IMR-90 (cell line): ENCODE results near the gene SMARCAD1. TPM values are rescaled to one million over a fixed set of nuclear protein-coding genes. Genes with fewer than 3 reads are reported as not detected.

Experiments
- ATAC-seq: fragments of 200-7000 bp; cut with Tn5 transposase; 2 replicates; pipeline ENCODE4 v1.9.1; 2020; ENCODE audit warnings: low read depth, mild to moderate bottlenecking, moderate library complexity
- BruUV-seq: library from RNA; stranded (reverse); fragments of 400-500 nt; replicated peaks from 2 replicates; lab custom pipeline; 2021; lab: Mats Ljungman, UMichigan
- CTCF ChIA-PET: fragments of 300-600 bp; formaldehyde crosslinking; extraction: SDS; loops from one replicate; lab custom pipeline; 2021; ENCODE audit warnings: antibody characterized with exemption; lab: Yijun Ruan, JAX
- POLR2A ChIA-PET: fragments of 300-600 bp; sonication (Branson Sonifier 250); formaldehyde crosslinking; loops from one replicate; lab custom pipeline; 2022; ENCODE audit warnings: antibody characterized with exemption; ENCODE audit not compliant: unreplicated experiment; lab: Charles Lee
- DNase-seq: peaks from one replicate; pipeline ENCODE4 v3.0.0; 2013
- H2AFZ ChIP-seq: replicated peaks from 2 replicates; pipeline ENCODE3; 2013; ENCODE audit warnings: low read length, mild to moderate bottlenecking; ENCODE audit not compliant: poor library complexity
- H2AK5ac ChIP-seq: 2 replicates; pipeline ENCODE4 v1.6.1; 2013; ENCODE audit warnings: low read depth, low read length, inconsistent platforms
- H2AK9ac ChIP-seq: replicated peaks from 2 replicates; pipeline ENCODE3; 2013; ENCODE audit warnings: mild to moderate bottlenecking, low read depth, low read length, moderate library complexity; ENCODE audit not compliant: poor library complexity
- H2BK120ac ChIP-seq: 2 replicates; pipeline ENCODE4 v1.6.1; 2013; ENCODE audit warnings: low read depth, low read length, inconsistent platforms
- H2BK15ac ChIP-seq: 3 replicates; pipeline ENCODE4 v1.6.1; 2013; ENCODE audit warnings: low read depth, low read length, inconsistent platforms
- H2BK20ac ChIP-seq: 2 replicates; pipeline ENCODE4 v1.6.1; 2013; ENCODE audit warnings: low read depth, mild to moderate bottlenecking, inconsistent platforms, low read length, moderate library complexity
- H2BK5ac ChIP-seq: 2 replicates; pipeline ENCODE4 v1.6.1; 2013; ENCODE audit warnings: mild to moderate bottlenecking, low read depth, low read length, inconsistent platforms; ENCODE audit not compliant: poor library complexity, severe bottlenecking
- H3K14ac ChIP-seq: replicated peaks from 2 replicates; pipeline ENCODE4 v1.6.1; 2013; ENCODE audit warnings: low read depth, low read length, inconsistent platforms
- H3K18ac ChIP-seq: 2 replicates; pipeline ENCODE4 v1.6.1; 2013; ENCODE audit warnings: low read depth, low read length, control low read depth
- H3K23ac ChIP-seq: 2 replicates; pipeline ENCODE4 v1.6.1; 2013; ENCODE audit warnings: low read depth, low read length, inconsistent platforms
- H3K27ac ChIP-seq: 2 replicates; pipeline ENCODE4 v1.5.1; 2013; ENCODE audit warnings: mild to moderate bottlenecking, control low read depth, low read length; ENCODE audit not compliant: insufficient read depth
- H3K27me3 ChIP-seq: 2 replicates; pipeline ENCODE4 v1.6.1; 2013; ENCODE audit warnings: low read length; ENCODE audit not compliant: control insufficient read depth, insufficient read depth
- H3K36me3 ChIP-seq: 2 replicates; pipeline ENCODE4 v1.6.1; 2013; ENCODE audit warnings: low read length, mixed read lengths; ENCODE audit not compliant: control insufficient read depth, insufficient read depth
- H3K4ac ChIP-seq: 2 replicates; pipeline ENCODE4 v1.6.1; 2013; ENCODE audit warnings: low read depth, low read length, inconsistent platforms
- H3K4me1 ChIP-seq: 2 replicates; pipeline ENCODE4 v1.6.1; 2013; ENCODE audit warnings: low read length, mixed read lengths; ENCODE audit not compliant: control insufficient read depth, insufficient read depth
- H3K4me2 ChIP-seq: 2 replicates; pipeline ENCODE4 v1.6.1; 2013; ENCODE audit warnings: low read depth, mild to moderate bottlenecking, control low read depth, low read length, moderate library complexity
- H3K4me3 ChIP-seq: 2 replicates; pipeline ENCODE4 v1.5.1; 2013; ENCODE audit warnings: low read depth, mild to moderate bottlenecking, control low read depth, low read length, moderate library complexity; ENCODE audit not compliant: insufficient read depth
- H3K56ac ChIP-seq: 2 replicates; pipeline ENCODE4 v1.6.1; 2013; ENCODE audit warnings: low read length, inconsistent platforms; ENCODE audit not compliant: insufficient read depth; ENCODE audit errors: extremely low read depth
- H3K79me1 ChIP-seq, 2 experiments: 2 replicates each; pipeline ENCODE4 v1.6.1; 2013; ENCODE audit warnings: low read length in 2 of 2, inconsistent platforms in 1 of 2, low read depth in 1 of 2
- H3K9ac ChIP-seq: 2 replicates; pipeline ENCODE4 v1.6.1; 2013; ENCODE audit warnings: low read depth, low read length, control low read depth
- H3K9me1 ChIP-seq: 2 replicates; pipeline ENCODE4 v1.6.1; 2013; ENCODE audit warnings: low read length, inconsistent platforms; ENCODE audit not compliant: insufficient read depth
- H3K9me3 ChIP-seq: 2 replicates; pipeline ENCODE4 v1.6.1; 2013; ENCODE audit warnings: low read length; ENCODE audit not compliant: control insufficient read depth, insufficient read depth
- H4K20me1 ChIP-seq: 2 replicates; pipeline ENCODE4 v1.6.1; 2013; ENCODE audit warnings: low read length, inconsistent platforms; ENCODE audit not compliant: insufficient read depth
- H4K5ac ChIP-seq: 2 replicates; pipeline ENCODE4 v1.6.1; 2013; ENCODE audit warnings: mild to moderate bottlenecking, low read depth, low read length, control low read depth
- H4K8ac ChIP-seq, 2 experiments: 2 replicates each; pipeline ENCODE4 v1.6.1; 2013; ENCODE audit warnings: low read depth in 2 of 2, low read length in 2 of 2, control low read depth in 1 of 2, inconsistent platforms in 1 of 2
- H4K91ac ChIP-seq: 2 replicates; pipeline ENCODE4 v1.6.1; 2013; ENCODE audit warnings: low read depth, low read length, inconsistent platforms; ENCODE audit not compliant: insufficient read depth
- BHLHE40 ChIP-seq: fragments of 150-350 bp; IDR thresholded peaks from 2 replicates; pipeline ENCODE4 v1.6.1; 2016; ENCODE audit warnings: mild to moderate bottlenecking, low read depth, low read length
- CEBPB ChIP-seq: IDR thresholded peaks from 2 replicates; pipeline ENCODE4 v1.6.1; 2012; ENCODE audit warnings: low read depth, low read length, improper control_type of control experiment
- CHD1 ChIP-seq: IDR thresholded peaks from 2 replicates; pipeline ENCODE4 v1.6.1; 2012; ENCODE audit warnings: low read depth, low read length, improper control_type of control experiment
- MAZ ChIP-seq: IDR thresholded peaks from 2 replicates; pipeline ENCODE4 v1.6.1; 2012; ENCODE audit warnings: low read depth, mild to moderate bottlenecking, low read length, improper control_type of control experiment, moderate library complexity, borderline replicate concordance
- MXI1 ChIP-seq: IDR thresholded peaks from 2 replicates; pipeline ENCODE4 v1.6.1; 2012; ENCODE audit warnings: low read depth, mild to moderate bottlenecking, low read length, moderate library complexity, borderline replicate concordance
- POLR2A ChIP-seq: IDR thresholded peaks from 2 replicates; pipeline ENCODE4 v1.6.1; 2012; ENCODE audit warnings: mild to moderate bottlenecking, low read depth, low read length
- RAD21 ChIP-seq: IDR thresholded peaks from 2 replicates; pipeline ENCODE4 v1.6.1; 2012; ENCODE audit warnings: low read length, improper control_type of control experiment
- RCOR1 ChIP-seq: IDR thresholded peaks from 2 replicates; pipeline ENCODE4 v1.6.1; 2012; ENCODE audit warnings: mild to moderate bottlenecking, low read length, improper control_type of control experiment; ENCODE audit not compliant: insufficient replicate concordance
- RFX5 ChIP-seq: IDR thresholded peaks from 2 replicates; pipeline ENCODE4 v1.8.0; 2012; ENCODE audit warnings: low read depth, mild to moderate bottlenecking, low read length, moderate library complexity
- WGBS, 2 experiments: methylation state at CpG; one replicate each; pipeline versions ENCODE4 v1.1.5 to v1.1.7; 2013; ENCODE audit warnings: missing lambda C conversion rate in 2 of 2; ENCODE audit not compliant: insufficient read length in 1 of 2; ENCODE audit errors: extremely low coverage in 2 of 2; 5-methylcytosine and 5-hydroxymethylcytosine counted together
- dilution Hi-C: fragments of 300-500 bp; cut with HindIII; formaldehyde crosslinking; loops from one replicate; pipeline ENCODE4 v1.14.3; 2018; ENCODE audit warnings: low sequenced_read_pairs; ENCODE audit not compliant: unreplicated experiment
- in situ Hi-C: fragments of 300-500 bp; cut with MboI; formaldehyde crosslinking; loops from 3 replicates; pipeline ENCODE4 v1.14.3; 2019; ENCODE audit warnings: low sequenced_read_pairs, inconsistent platforms, mixed read lengths
- intact Hi-C: fragments of 100-400 bp; cut with micrococcal nuclease; formaldehyde crosslinking; loops from 2 replicates; pipeline ENCODE4 v1.10.0; 2022
- polyA plus RNA-seq, 3 experiments: library from polyadenylated mRNA; depleted of rRNA; stranded (reverse); fragments of >200 nt; gene quantifications; 2 replicates each; pipeline ENCODE4 v1.2.3, GENCODE V29; 2012; ENCODE audit warnings: low replicate concordance in 1 of 3
- total RNA-seq: library from RNA; depleted of rRNA; stranded (reverse); fragments of >200 nt; gene quantifications from 2 replicates; pipeline ENCODE4 v1.2.3, GENCODE V29; 2012
- TF ChIP-seq, protein P1 (sequence below): fragments of 150-350 bp; IDR thresholded peaks from 2 replicates; pipeline ENCODE4 v1.6.1; 2017; ENCODE audit warnings: mild to moderate bottlenecking, antibody characterized with exemption, low read length, low read depth
- TF ChIP-seq, protein P2 (sequence below): conservative IDR thresholded peaks from 2 replicates; pipeline ENCODE4 v1.5.1; 2012; ENCODE audit warnings: mild to moderate bottlenecking, low read depth, low read length, improper control_type of control experiment
- TF ChIP-seq, protein P3 (sequence below): fragments of 150-350 bp; IDR thresholded peaks from 2 replicates; pipeline ENCODE4 v1.6.1; 2016; ENCODE audit warnings: low read depth, mild to moderate bottlenecking, low read length, moderate library complexity, borderline replicate concordance

SMARCAD1 gene
- total and polyA plus RNA-seq, 2 of the 4 experiments (the other 2 are of a cell fraction): 12.3 to 35.3 TPM

DNA sequence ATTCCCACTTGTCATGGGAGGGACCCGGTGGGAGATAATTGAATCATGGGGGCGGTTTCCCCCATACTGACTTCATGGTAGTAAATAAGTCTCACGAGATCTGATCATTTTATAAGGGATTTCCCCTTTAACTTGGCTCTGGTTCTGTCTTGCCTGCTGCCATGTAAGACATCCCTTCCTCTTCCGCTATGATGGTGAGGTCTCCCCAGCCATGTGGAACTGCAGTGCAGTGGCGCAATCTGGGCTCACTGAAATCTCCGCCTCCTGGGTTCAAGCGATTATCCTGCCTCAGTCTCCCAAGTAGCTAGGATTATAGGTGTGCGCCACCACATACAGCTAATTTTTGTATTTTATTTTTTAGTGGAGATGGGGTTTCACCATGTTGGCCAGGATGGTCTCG lies 132.1 kb downstream of the SMARCAD1 start:
- Histone ChIP-seq H4K8ac (no peak overlapping the region), H3K4me1 (no peaks in the 10 kb centered on the region), H2BK5ac (no peak overlapping the region), H3K4ac (no peak overlapping the region), H2BK120ac (no peak overlapping the region), H2BK15ac (no peak overlapping the region), H3K23ac (no peak overlapping the region), H4K91ac (no peak overlapping the region), H3K79me1 (no peaks in the 10 kb centered on the region), H2AFZ (no peak overlapping the region), H3K4me2 (no peak overlapping the region), H2AK5ac (no peak overlapping the region), H2BK20ac (no peak overlapping the region), H3K9me3 (no peaks in the 10 kb centered on the region), H3K18ac (no peak overlapping the region), H4K20me1 (no peaks in the 10 kb centered on the region), H3K9ac (no peak overlapping the region), H3K27me3 (no peaks in the 10 kb centered on the region; the same call in 1 of the 2 replicates), H3K27ac (no peak overlapping the region), H3K36me3 (no peaks in the 10 kb centered on the region), H3K56ac (no peak overlapping the region), H2AK9ac (no peak overlapping the region), H4K5ac (no peak overlapping the region), H3K4me3 (no peak overlapping the region), H3K9me1 (no peaks in the 10 kb centered on the region), H3K14ac (no peak overlapping the region)
- ATAC-seq (no peak), DNase-seq (no peak)
- no peak for TF ChIP-seq CEBPB
- TF ChIP-seq RCOR1: no peak
- TF ChIP-seq CHD1: no peak
- TF ChIP-seq RAD21: no peak
- TF ChIP-seq, protein P1, sequence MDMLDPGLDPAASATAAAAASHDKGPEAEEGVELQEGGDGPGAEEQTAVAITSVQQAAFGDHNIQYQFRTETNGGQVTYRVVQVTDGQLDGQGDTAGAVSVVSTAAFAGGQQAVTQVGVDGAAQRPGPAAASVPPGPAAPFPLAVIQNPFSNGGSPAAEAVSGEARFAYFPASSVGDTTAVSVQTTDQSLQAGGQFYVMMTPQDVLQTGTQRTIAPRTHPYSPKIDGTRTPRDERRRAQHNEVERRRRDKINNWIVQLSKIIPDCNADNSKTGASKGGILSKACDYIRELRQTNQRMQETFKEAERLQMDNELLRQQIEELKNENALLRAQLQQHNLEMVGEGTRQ: no peak
- no peak for TF ChIP-seq RFX5
- TF ChIP-seq MXI1: no peak
- TF ChIP-seq BHLHE40: no peak
- TF ChIP-seq, protein P2, sequence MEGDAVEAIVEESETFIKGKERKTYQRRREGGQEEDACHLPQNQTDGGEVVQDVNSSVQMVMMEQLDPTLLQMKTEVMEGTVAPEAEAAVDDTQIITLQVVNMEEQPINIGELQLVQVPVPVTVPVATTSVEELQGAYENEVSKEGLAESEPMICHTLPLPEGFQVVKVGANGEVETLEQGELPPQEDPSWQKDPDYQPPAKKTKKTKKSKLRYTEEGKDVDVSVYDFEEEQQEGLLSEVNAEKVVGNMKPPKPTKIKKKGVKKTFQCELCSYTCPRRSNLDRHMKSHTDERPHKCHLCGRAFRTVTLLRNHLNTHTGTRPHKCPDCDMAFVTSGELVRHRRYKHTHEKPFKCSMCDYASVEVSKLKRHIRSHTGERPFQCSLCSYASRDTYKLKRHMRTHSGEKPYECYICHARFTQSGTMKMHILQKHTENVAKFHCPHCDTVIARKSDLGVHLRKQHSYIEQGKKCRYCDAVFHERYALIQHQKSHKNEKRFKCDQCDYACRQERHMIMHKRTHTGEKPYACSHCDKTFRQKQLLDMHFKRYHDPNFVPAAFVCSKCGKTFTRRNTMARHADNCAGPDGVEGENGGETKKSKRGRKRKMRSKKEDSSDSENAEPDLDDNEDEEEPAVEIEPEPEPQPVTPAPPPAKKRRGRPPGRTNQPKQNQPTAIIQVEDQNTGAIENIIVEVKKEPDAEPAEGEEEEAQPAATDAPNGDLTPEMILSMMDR: no peak
- TF ChIP-seq, protein P3, sequence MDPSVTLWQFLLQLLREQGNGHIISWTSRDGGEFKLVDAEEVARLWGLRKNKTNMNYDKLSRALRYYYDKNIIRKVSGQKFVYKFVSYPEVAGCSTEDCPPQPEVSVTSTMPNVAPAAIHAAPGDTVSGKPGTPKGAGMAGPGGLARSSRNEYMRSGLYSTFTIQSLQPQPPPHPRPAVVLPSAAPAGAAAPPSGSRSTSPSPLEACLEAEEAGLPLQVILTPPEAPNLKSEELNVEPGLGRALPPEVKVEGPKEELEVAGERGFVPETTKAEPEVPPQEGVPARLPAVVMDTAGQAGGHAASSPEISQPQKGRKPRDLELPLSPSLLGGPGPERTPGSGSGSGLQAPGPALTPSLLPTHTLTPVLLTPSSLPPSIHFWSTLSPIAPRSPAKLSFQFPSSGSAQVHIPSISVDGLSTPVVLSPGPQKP: no peak
- TF ChIP-seq POLR2A: no peak
- TF ChIP-seq MAZ: no peak
- ChIA-PET POLR2A (no interaction called here), CTCF (no interaction called here)
- dilution Hi-C loops: no loop called here
- in situ Hi-C loops: no loop called here
- no TSS peak for BruUV-seq
- intact Hi-C loops: no loop called here
- 100% methylated on average over 1 of the region's 9 CpGs; no CpG with 5 or more reads in 1 of the 2 experiments for WGBS, 2 experiments
